OCI-LY7 (cell line): Measurements from ENCODE around the gene IL17REL. TPM values are rescaled to one million over a fixed set of nuclear protein-coding genes. Genes with fewer than 3 reads are reported as not detected.

Experiments
- BruUV-seq: library from RNA; stranded (reverse); fragments of 400-500 nt; replicated peaks from 2 replicates; lab custom pipeline; 2021; lab: Mats Ljungman, UMichigan
- CTCF ChIA-PET: fragments of 300-600 bp; sonication (Branson Sonifier 250); formaldehyde crosslinking; loops from one replicate; lab custom pipeline; 2022; ENCODE audit warnings: antibody characterized with exemption; ENCODE audit not compliant: unreplicated experiment; lab: Charles Lee
- POLR2A ChIA-PET: fragments of 300-600 bp; sonication (Branson Sonifier 250); formaldehyde crosslinking; loops from one replicate; lab custom pipeline; 2022; ENCODE audit warnings: antibody characterized with exemption; lab: Charles Lee
- DNase-seq: peaks from one replicate; pipeline ENCODE4 v3.0.0-alpha.2; 2015; ENCODE audit warnings: low spot score
- H2AFZ ChIP-seq: fragments of 200-600 bp; sonication (generic), shearing (Covaris generic); 2 replicates; pipeline ENCODE4 v1.6.1; 2014; ENCODE audit warnings: mild to moderate bottlenecking, antibody characterized with exemption, low read length, moderate library complexity
- H3K27ac ChIP-seq: fragments of 200-600 bp; sonication (generic); 2 replicates; pipeline ENCODE4 v1.5.1; 2014; ENCODE audit warnings: mixed run types, low read depth, mild to moderate bottlenecking, moderate library complexity, low read length, inconsistent platforms; ENCODE audit not compliant: poor library complexity, severe bottlenecking
- H3K36me3 ChIP-seq: fragments of 200-600 bp; sonication (generic); 2 replicates; pipeline ENCODE4 v1.6.1; 2014; ENCODE audit warnings: mild to moderate bottlenecking, antibody characterized with exemption, low read length, moderate library complexity, mixed read lengths; ENCODE audit not compliant: insufficient read depth
- H3K4me1 ChIP-seq: fragments of 200-600 bp; sonication (generic); 2 replicates; pipeline ENCODE4 v1.5.1; 2014; ENCODE audit warnings: mild to moderate bottlenecking, low read length; ENCODE audit not compliant: insufficient read depth, poor library complexity, severe bottlenecking
- H3K4me2 ChIP-seq: fragments of 200-600 bp; sonication (generic); 2 replicates; pipeline ENCODE4 v1.6.1; 2014; ENCODE audit warnings: mild to moderate bottlenecking, low read length
- H3K4me3 ChIP-seq: fragments of 200-600 bp; sonication (generic); 2 replicates; pipeline ENCODE4 v1.5.1; 2014; ENCODE audit warnings: mild to moderate bottlenecking, low read depth, low read length; ENCODE audit not compliant: poor library complexity, severe bottlenecking
- H3K79me2 ChIP-seq: fragments of 200-600 bp; sonication (generic); 2 replicates; pipeline ENCODE4 v1.6.1; 2016; ENCODE audit warnings: low read depth, mild to moderate bottlenecking, low read length, moderate library complexity, mixed read lengths; ENCODE audit not compliant: insufficient read depth
- H3K9me2 ChIP-seq: fragments of 200-600 bp; sonication (generic); 2 replicates; pipeline ENCODE4 v1.6.1; 2016; ENCODE audit warnings: mild to moderate bottlenecking, low read length, mixed read lengths; ENCODE audit not compliant: insufficient read depth
- H3K9me3 ChIP-seq: fragments of 200-600 bp; sonication (generic); 2 replicates; pipeline ENCODE4 v1.6.1; 2014; ENCODE audit warnings: mild to moderate bottlenecking, mixed run types, low read length, mixed read lengths
- H4K20me1 ChIP-seq: fragments of 200-600 bp; sonication (generic); 2 replicates; pipeline ENCODE4 v1.6.1; 2014; ENCODE audit warnings: mild to moderate bottlenecking, antibody characterized with exemption, low read length, moderate library complexity, mixed read lengths; ENCODE audit not compliant: insufficient read depth
- EZH2phosphoT487 ChIP-seq: fragments of 200-600 bp; sonication (generic); IDR thresholded peaks from 2 replicates; pipeline ENCODE4 v1.6.1; 2018; ENCODE audit warnings: low read depth, borderline replicate concordance, mild to moderate bottlenecking, mixed run types, antibody characterized with exemption, low read length, moderate library complexity, mixed read lengths
- intact Hi-C: fragments of 100-400 bp; cut with micrococcal nuclease; formaldehyde crosslinking; loops from one replicate; pipeline ENCODE4 v1.10.0; 2022; ENCODE audit not compliant: unreplicated experiment
- total RNA-seq, 2 experiments: library from RNA; depleted of rRNA in 1 of 2; stranded (reverse); fragments of >200 nt in 1 of 2; shearing (Covaris generic) in 1 of 2; gene quantifications; 2 replicates each; pipeline ENCODE4 v1.2.3, GENCODE V29; 2014 to 2022
- TF ChIP-seq, protein P1 (sequence below): fragments of 200-600 bp; sonication (generic); conservative IDR thresholded peaks from 2 replicates; pipeline ENCODE4 v1.5.1; 2014; ENCODE audit warnings: mild to moderate bottlenecking, antibody characterized with exemption, low read length, moderate library complexity, mixed read lengths

Gene IL17REL
- total RNA-seq, 2 experiments from 2014 or later, result 0.03 TPM; not detected in 1

DNA sequence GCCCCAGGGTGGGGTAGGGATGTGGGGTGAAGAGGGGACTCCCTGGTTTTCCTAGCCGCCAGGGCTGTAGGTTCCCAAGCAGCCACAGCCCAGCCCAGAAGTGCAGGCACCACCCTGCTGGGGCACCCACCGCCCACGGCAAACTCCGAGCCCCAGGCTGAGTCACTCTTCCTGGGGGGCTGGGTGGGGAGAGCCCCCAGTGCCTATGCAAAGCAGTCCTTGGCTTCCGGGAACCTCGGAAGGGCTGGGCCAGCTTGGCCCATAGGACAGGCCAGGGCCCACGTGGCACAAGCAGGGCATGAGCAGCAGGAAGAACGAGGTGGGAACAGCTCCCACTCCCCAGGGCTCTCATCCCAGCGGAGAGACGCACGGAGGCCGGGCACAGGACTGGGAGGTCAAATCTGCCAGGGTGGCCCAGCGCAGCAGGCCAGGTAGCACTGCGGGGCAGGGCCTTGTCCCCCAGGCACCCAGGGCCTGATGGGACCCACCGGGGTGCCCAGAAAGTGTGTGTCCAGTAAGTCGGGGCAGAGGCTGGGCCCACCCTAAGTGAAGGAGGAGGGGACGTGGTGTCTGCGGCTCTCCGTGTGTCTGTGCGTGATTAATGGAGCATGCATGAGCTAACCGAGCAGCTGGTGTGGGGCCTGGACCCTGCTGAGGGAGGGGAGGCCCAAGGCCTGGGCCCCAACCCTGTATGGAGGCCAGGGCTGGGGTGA, 4.6 kb upstream of the IL17REL start:
- no peak for DNase-seq
- no peaks in the 10 kb centered on the region for H4K20me1 ChIP-seq
- no TSS peak for BruUV-seq
- CTCF ChIA-PET, result no interaction called here
- H2AFZ ChIP-seq, result no peak overlapping the region
- POLR2A ChIA-PET, result no interaction called here
- H3K4me1 ChIP-seq, result no peaks in the 10 kb centered on the region
- intact Hi-C loops, result no loop called here
- no peak overlapping the region for H3K4me3 ChIP-seq
- H3K27ac ChIP-seq, result no peak overlapping the region
- no peak overlapping the region for H3K4me2 ChIP-seq
- no peaks in the 10 kb centered on the region for H3K36me3 ChIP-seq
- H3K9me2 ChIP-seq, result no peaks in the 10 kb centered on the region
- TF ChIP-seq EZH2phosphoT487, result no peak
- TF ChIP-seq, protein P1, sequence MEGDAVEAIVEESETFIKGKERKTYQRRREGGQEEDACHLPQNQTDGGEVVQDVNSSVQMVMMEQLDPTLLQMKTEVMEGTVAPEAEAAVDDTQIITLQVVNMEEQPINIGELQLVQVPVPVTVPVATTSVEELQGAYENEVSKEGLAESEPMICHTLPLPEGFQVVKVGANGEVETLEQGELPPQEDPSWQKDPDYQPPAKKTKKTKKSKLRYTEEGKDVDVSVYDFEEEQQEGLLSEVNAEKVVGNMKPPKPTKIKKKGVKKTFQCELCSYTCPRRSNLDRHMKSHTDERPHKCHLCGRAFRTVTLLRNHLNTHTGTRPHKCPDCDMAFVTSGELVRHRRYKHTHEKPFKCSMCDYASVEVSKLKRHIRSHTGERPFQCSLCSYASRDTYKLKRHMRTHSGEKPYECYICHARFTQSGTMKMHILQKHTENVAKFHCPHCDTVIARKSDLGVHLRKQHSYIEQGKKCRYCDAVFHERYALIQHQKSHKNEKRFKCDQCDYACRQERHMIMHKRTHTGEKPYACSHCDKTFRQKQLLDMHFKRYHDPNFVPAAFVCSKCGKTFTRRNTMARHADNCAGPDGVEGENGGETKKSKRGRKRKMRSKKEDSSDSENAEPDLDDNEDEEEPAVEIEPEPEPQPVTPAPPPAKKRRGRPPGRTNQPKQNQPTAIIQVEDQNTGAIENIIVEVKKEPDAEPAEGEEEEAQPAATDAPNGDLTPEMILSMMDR, result no peak
- peaks cover 7% of the 10 kb centered on the region; the same call in 1 of the 2 replicates for H3K9me3 ChIP-seq
- H3K79me2 ChIP-seq, result no peaks in the 10 kb centered on the region

DNA sequence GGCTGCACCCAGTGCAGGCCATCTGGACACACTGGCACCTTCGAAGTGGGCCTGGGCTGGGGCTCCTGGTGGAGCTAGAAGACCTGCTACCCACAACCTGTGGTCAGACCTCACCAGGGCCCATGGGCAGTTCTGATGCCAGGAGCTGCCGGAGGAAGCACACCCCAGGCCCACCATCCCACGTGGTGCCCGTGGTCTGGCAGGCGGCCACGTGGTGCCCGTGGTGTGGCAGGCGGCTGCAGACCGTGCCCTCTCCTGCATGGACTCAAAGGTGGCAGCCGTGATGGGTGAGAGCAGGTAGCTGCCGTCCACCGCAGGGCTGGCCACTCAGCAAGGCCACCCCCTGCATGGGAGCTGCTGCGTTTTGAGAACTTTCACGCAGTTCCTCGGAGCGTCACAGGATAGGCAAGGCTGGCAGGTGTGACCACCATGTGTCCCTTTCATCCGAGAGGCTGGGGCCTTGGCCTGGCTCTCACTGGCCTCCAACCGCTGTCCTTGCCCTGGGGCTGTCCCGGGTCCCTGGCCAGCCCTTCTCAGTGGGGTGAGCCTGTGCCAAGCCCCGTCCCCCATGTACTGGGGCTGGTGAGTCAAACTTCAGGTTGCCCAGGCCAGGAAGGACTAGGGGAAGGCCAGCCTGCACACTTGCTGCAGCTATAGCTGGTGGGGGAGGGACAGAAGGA, 3.9 kb upstream of the IL17REL start:
- TF ChIP-seq, protein P1, result no peak
- TF ChIP-seq EZH2phosphoT487, result no peak
- CTCF ChIA-PET, result no interaction called here
- DNase-seq, result no peak
- POLR2A ChIA-PET, result no interaction called here
- BruUV-seq, result no TSS peak
- H3K27ac ChIP-seq, result no peak overlapping the region
- no peaks in the 10 kb centered on the region for H3K79me2 ChIP-seq
- no peak overlapping the region for H3K4me3 ChIP-seq
- no peaks in the 10 kb centered on the region for H4K20me1 ChIP-seq
- H3K9me3 ChIP-seq, result peaks cover 7% of the 10 kb centered on the region; the same call in 1 of the 2 replicates
- H2AFZ ChIP-seq, result no peak overlapping the region
- H3K4me1 ChIP-seq, result peaks cover 5% of the 10 kb centered on the region
- no peaks in the 10 kb centered on the region for H3K9me2 ChIP-seq
- intact Hi-C loops, result no loop called here
- no peaks in the 10 kb centered on the region for H3K36me3 ChIP-seq
- no peak overlapping the region for H3K4me2 ChIP-seq
